Stimulated activated CD4-positive, alpha-beta T cell treated with anti-CD3 and anti-CD28 coated beads, TNF-alpha, amount 100 ng/mL, for 48 hours (primary cell): ENCODE results near the gene RAI2.
"Not testable (repeated sequence)": the region's sequence is repeated elsewhere in the genome, so short reads cannot be mapped to it uniquely, and the experiment has no call there.

Experiments used
- DNase-seq, 3 donors: peaks; one replicate each; pipeline ENCODE4 v3.0.0-alpha.2; 2020; ENCODE audit warnings: low read depth in 3 of 3

Gene RAI2

DNA sequence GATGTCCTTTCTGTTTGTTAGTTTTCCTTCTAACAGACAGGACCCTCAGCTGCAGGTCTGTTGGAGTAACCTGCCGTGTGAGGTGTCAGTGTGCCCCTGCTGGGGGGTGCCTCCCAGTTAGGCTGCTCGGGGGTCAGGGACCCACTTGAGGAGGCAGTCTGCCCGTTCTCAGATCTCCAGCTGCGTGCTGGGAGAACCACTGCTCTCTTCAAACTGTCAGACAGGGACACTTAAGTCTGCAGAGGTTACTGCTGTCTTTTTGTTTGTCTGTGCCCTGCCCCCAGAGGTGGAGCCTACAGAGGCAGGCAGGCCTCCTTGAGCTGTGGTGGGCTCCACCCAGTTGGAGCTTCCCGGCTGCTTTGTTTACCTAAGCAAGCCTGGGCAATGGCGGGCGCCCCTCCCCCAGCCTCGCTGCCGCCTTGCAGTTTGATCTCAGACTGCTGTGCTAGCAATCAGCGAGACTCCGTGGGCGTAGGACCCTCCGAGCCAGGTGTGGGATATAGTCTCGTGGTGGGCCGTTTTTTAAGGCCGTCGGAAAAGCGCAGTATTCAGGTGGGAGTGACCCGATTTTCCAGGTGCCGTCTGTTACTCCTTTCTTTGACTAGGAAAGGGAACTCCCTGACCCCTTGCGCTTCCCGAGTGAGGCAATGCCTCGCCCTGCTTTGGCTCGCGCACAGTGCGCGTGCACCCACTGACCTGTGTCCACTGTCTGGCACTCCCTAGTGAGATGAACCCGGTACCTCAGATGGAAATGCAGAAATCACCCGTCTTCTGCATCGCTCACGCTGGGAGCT is 74.3 kb downstream of the RAI2 start:
- not testable (repeated sequence) for DNase-seq

DNA sequence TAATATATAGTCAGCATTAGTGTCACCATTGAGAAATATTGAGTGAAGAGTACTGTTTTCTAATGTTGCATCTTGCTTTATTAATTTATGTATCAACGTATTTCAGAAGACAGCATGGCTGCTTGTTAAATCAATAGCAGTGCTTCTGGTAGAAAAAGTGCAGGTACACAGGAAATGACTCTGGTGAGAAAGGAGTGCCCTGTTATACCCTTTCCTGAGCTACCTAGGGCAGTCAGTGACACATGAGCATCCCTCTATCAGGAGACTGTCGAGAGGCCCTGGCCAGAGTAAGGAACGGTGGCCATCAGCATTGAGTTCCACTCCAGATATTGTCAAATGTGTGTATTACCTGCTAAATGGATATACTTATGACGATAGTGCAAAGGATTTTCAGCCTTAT is 81.7 kb downstream of the RAI2 start:
- no peak for DNase-seq

DNA sequence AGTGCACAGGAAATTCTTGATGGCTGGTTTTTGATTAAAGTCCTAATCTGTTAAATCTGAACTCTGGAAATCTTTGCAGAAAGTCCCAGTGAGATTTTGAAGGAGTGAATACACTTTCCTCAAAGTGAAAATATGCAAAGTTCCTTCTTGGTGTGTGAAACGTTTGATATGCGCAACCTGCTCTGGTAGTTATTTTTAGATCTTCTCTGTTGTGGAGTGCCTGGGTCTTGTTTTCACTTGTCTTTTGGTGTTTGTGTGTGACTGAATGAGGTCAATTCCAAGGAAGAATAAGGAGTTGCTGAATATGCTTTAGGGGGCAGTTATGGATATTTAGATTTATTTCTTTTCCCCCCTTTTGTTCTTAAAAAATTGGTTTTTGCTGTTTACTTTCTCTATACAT is 82.1 kb downstream of the RAI2 start:
- DNase-seq, result no peak

DNA sequence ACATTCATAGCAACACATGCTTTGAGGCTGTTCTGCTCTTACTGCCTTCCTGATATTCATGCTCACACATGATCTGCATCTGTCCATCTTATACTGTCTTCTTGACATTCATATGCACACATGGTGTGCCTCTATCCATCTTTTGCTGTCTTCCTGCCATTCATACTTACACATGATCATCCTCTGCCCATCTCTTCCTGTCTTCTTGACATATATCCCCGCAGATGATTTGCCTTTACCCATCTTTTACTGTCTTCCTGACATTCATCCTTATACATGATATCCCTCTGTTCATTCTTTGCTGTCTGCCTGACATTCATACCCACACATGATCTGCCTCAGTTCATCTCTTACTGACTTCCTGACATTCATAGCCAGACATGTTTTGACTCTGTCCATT is 87.0 kb downstream of the RAI2 start:
- no peak for DNase-seq

DNA sequence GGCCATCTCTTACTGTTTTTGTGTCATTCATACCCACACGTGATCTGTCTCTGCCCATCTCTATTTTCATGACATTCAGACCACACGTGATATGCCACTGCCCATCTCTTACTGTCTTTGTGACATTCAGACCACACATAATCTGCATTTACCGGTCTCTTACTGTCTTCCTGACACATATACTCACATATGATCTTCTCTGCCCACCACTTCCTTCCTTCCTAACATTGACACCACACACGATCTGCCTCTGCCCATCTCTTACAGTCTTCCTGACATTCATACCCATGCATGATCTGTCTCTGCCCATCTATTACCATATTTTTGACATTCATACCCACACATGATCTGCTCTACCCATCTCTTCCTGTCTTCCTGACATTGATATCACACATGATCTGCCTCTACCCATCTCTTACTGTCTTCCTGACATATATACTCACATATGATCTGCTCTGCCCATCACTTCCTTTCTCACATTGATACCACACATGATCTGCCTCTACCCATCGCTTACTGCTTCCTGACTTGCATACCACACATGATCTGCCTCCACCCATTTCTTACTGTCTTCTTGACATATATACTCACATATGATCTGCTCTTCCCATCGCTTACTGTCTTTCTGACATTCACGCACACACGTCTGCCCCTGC is 87.7 kb downstream of the RAI2 start:
- no peak for DNase-seq

DNA sequence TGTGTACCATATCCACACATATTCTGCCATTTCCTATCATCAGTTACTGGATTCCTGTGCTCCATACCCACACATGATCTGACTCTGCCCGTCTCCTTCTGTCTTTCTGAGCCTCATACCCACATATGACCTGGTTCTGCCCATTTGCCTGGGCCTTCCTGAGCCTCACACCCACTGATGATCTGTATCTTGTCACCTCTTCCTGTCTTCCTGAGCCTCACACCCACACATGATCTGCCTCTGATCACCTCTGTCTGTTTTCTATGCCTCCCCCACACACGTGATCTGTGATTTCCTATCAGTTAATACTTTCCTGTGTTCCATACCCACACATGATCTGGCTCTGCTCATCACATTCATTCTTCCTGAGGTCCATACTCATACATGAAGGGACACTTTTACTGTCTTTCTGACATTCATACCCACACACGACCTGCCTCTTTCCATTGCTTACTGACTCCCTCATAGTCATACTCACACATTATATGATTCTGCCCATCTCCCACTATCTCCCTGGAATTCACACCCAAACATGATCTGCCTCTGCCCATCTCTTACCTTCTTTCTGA is 91.3 kb downstream of the RAI2 start:
- no peak for DNase-seq

DNA sequence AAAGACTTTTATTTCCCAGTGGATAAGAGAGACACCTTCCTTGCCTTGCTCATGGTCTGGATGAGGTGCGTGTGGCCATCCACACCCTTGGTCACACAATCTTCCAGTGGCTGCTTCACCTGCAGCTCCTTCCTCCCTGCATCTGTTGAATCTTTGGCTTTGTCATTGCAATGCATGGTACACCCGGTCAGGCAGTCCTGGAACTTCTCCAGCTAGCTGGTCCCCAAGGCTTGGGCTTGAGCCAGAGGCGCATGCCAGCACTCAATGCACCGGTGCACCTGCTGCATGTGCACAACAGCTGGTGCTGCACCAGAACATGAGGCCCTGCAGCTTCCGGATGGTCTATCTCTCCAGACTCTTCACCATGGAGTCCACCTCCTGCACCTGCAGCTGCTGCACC is 92.1 kb downstream of the RAI2 start:
- no peak for DNase-seq

DNA sequence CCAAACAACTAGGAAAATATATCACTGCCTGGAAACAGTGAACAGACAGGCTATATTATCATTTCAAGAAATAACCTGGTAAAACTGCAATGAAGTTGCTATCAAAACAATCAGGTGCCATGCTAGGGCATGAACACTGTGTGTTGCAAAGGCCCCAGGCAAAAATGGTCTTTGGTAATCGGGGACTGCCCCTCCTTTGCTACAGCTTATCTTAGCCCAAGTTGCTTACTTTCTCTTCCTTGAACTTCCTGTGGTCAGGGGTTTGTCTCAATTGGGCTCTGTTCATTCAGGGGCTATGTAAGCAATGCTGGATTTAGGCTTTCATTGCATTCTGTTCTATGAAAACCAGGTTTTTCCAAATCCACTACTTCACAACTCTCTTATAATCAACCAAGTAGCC is 93.4 kb downstream of the RAI2 start:
- DNase-seq, result no peak

DNA sequence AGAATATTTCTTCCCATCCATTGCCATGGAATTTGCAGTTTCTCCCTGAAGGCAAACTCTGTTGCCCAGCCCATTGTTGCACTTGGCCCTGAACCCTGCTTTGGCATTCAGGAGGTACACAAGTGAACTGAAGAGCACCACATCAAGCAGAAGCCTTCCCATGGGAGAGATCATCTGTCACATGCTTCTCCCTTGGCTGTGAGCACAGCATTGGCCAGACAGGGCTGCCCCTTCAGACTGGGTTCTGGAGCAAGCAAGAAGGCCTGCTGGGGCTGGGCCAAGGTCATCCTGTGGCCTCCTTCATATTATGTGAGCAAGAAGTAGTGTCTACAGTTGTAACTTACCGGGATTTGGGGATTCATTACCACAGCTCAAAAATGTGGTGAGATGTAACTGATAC is 101.1 kb downstream of the RAI2 start:
- no peak for DNase-seq

DNA sequence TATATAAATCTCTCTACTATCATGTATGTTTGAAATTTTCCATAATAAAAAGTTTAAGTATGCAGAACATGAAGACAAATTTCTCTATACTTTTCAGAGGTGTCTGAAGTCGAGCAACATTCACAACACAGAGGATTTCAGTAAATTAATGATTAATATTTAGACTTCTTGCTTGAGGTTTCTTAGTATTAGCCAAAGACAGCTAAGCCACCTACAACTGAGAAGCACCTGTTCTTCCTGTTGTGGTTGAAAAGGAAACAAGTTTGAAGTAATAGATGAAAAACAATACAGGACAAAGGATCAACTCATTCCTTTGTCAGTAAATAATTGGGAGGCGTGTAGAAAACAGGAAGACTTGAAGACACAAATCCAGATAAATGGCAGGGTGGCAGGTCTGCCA is 102.7 kb downstream of the RAI2 start:
- DNase-seq, result no peak

DNA sequence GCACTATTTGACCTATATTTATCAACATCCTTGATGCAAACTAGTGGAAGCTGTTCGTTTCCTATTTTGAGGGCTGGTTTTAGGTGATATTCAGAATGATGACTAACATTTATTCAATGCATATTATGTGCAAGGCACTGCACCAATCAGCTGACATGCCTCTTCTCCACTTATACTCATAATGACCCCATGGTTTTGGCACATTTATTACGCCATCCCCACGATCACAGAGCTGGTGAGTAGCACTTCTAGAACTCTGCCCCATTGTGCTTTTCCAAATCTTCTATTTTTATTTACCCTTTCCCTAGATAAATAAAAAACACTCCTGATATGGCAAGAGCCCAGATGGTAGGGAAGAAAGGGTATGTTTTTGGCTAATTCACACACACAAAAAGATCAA is 110.7 kb downstream of the RAI2 start:
- DNase-seq, result no peak
